ENCODE measurements around the gene CGB3.
"Not testable (repeated sequence)": the region's sequence is repeated elsewhere in the genome, so short reads cannot be mapped to it uniquely, and the experiment has no call there.

Gene CGB3

GRCh38 chr19:49030323-49030722 lies 6.2 kb upstream of the CGB3 start:
- H3K4me3 Mint-ChIP-seq; intact Hi-C loops (cut with micrococcal nuclease); H3K36me3 Mint-ChIP-seq (ENCODE audit: low read depth); H3K4me1 Mint-ChIP-seq (ENCODE audit: low read depth); H3K27ac Mint-ChIP-seq; H3K9me3 Mint-ChIP-seq: not testable (repeated sequence)
- peaks cover 27% of the 10 kb centered on the region for H3K27me3 Mint-ChIP-seq

- H3K4me1 Mint-ChIP-seq (ENCODE audit: low read depth); intact Hi-C loops (cut with micrococcal nuclease); H3K36me3 Mint-ChIP-seq (ENCODE audit: low read depth); H3K9me3 Mint-ChIP-seq; H3K27ac Mint-ChIP-seq; H3K4me3 Mint-ChIP-seq: not testable (repeated sequence)
- peaks cover 27% of the 10 kb centered on the region for H3K27me3 Mint-ChIP-seq
Measured at GRCh38 chr19:49029749-49030148, 5.6 kb upstream of the CGB3 start.

GRCh38 chr19:49028686-49029085 lies 4.6 kb upstream of the CGB3 start:
- H3K4me1 Mint-ChIP-seq (ENCODE audit: low read depth); H3K4me3 Mint-ChIP-seq; H3K9me3 Mint-ChIP-seq; H3K36me3 Mint-ChIP-seq (ENCODE audit: low read depth); H3K27ac Mint-ChIP-seq; intact Hi-C loops (cut with micrococcal nuclease): not testable (repeated sequence)
- H3K27me3 Mint-ChIP-seq, result peaks cover 27% of the 10 kb centered on the region

- intact Hi-C loops (cut with micrococcal nuclease); H3K4me1 Mint-ChIP-seq (ENCODE audit: low read depth); H3K4me3 Mint-ChIP-seq; H3K36me3 Mint-ChIP-seq (ENCODE audit: low read depth); H3K27ac Mint-ChIP-seq; H3K9me3 Mint-ChIP-seq: not testable (repeated sequence)
- peaks cover 24% of the 10 kb centered on the region for H3K27me3 Mint-ChIP-seq
Measured at GRCh38 chr19:49025599-49025998, 1.5 kb upstream of the CGB3 start.

GRCh38 chr19:49025088-49025487 lies 955 bp upstream of the CGB3 start:
- H3K27ac Mint-ChIP-seq; H3K36me3 Mint-ChIP-seq (ENCODE audit: low read depth): not testable (repeated sequence)

GRCh38 chr19:49022116-49022515 lies 2.0 kb downstream of the CGB3 start:
- H3K9me3 Mint-ChIP-seq, result no peaks in the 10 kb centered on the region
- peaks cover 19% of the 10 kb centered on the region for H3K4me1 Mint-ChIP-seq (ENCODE audit: low read depth)
- no peaks in the 10 kb centered on the region for H3K36me3 Mint-ChIP-seq (ENCODE audit: low read depth)
- intact Hi-C loops (cut with micrococcal nuclease), result no loop called here
- no peak overlapping the region for H3K4me3 Mint-ChIP-seq
- no peak overlapping the region for H3K27ac Mint-ChIP-seq
- peaks cover 45% of the 10 kb centered on the region for H3K27me3 Mint-ChIP-seq

More at GRCh38 chr19:49025088-49025487, 955 bp upstream of the CGB3 start:
- H3K4me3 Mint-ChIP-seq; intact Hi-C loops (cut with micrococcal nuclease); H3K9me3 Mint-ChIP-seq; H3K4me1 Mint-ChIP-seq (ENCODE audit: low read depth): not testable (repeated sequence)
- H3K27me3 Mint-ChIP-seq, result peaks cover 25% of the 10 kb centered on the region

GRCh38 chr19:49020931-49021895 lies 2.9 kb downstream of the CGB3 start:
- no peak overlapping the region for H3K27ac Mint-ChIP-seq
- H3K4me3 Mint-ChIP-seq, result no peak overlapping the region
- no peaks in the 10 kb centered on the region for H3K9me3 Mint-ChIP-seq
- H3K27me3 Mint-ChIP-seq, result peaks cover 48% of the 10 kb centered on the region
- peaks cover 19% of the 10 kb centered on the region for H3K4me1 Mint-ChIP-seq (ENCODE audit: low read depth)
- intact Hi-C loops (cut with micrococcal nuclease), result no loop called here
- peaks cover 7% of the 10 kb centered on the region for H3K36me3 Mint-ChIP-seq (ENCODE audit: low read depth)

- Mint-ChIP-seq H3K9me3 (no peaks in the 10 kb centered on the region), H3K4me1 (ENCODE audit: low read depth) (peaks cover 19% of the 10 kb centered on the region), H3K36me3 (ENCODE audit: low read depth) (peaks cover 16% of the 10 kb centered on the region), H3K27me3 (peaks cover 48% of the 10 kb centered on the region), H3K4me3 (no peak overlapping the region), H3K27ac (no peak overlapping the region)
- intact Hi-C loops (cut with micrococcal nuclease), result no loop called here
Measured at GRCh38 chr19:49020342-49020741, 3.8 kb downstream of the CGB3 start.

GRCh38 chr19:49019242-49019932 lies 4.7 kb downstream of the CGB3 start:
- Mint-ChIP-seq H3K36me3 (ENCODE audit: low read depth) (peaks cover 26% of the 10 kb centered on the region), H3K9me3 (no peaks in the 10 kb centered on the region), H3K4me3 (peak overlapping the region; percentile 81), H3K4me1 (ENCODE audit: low read depth) (peaks cover 19% of the 10 kb centered on the region), H3K27me3 (peaks cover 48% of the 10 kb centered on the region), H3K27ac (peak overlapping the region; percentile 35)
- intact Hi-C loops (cut with micrococcal nuclease), result no loop called here

- peaks cover 19% of the 10 kb centered on the region for H3K4me1 Mint-ChIP-seq (ENCODE audit: low read depth)
- H3K9me3 Mint-ChIP-seq; intact Hi-C loops (cut with micrococcal nuclease): not testable (repeated sequence)
- H3K27me3 Mint-ChIP-seq, result peaks cover 48% of the 10 kb centered on the region
- peak overlapping the region; percentile 81 for H3K4me3 Mint-ChIP-seq
- peak overlapping the region; percentile 35 for H3K27ac Mint-ChIP-seq
- H3K36me3 Mint-ChIP-seq (ENCODE audit: low read depth), result peaks cover 33% of the 10 kb centered on the region
Measured at GRCh38 chr19:49018388-49019241, 5.5 kb downstream of the CGB3 start.

GRCh38 chr19:49017666-49018351 lies 6.3 kb downstream of the CGB3 start:
- no peaks in the 10 kb centered on the region for H3K9me3 Mint-ChIP-seq
- intact Hi-C loops (cut with micrococcal nuclease), result no loop called here
- H3K4me3 Mint-ChIP-seq, result peak overlapping the region; percentile 81
- H3K27me3 Mint-ChIP-seq, result peaks cover 48% of the 10 kb centered on the region
- H3K4me1 Mint-ChIP-seq (ENCODE audit: low read depth), result peaks cover 19% of the 10 kb centered on the region
- no peak overlapping the region for H3K27ac Mint-ChIP-seq
- H3K36me3 Mint-ChIP-seq (ENCODE audit: low read depth), result peaks cover 42% of the 10 kb centered on the region

GRCh38 chr19:49017041-49017665 lies 7.0 kb downstream of the CGB3 start, which contains the start of gene LHB:
Gene LHB (minus strand): TSS chr19:49017091. CDS start chr19:49017081, 10 bp downstream.
- H3K4me1 Mint-ChIP-seq (ENCODE audit: low read depth), result peaks cover 19% of the 10 kb centered on the region
- peaks cover 48% of the 10 kb centered on the region for H3K36me3 Mint-ChIP-seq (ENCODE audit: low read depth)
- H3K27me3 Mint-ChIP-seq, result peaks cover 48% of the 10 kb centered on the region
- no peaks in the 10 kb centered on the region for H3K9me3 Mint-ChIP-seq
- H3K27ac Mint-ChIP-seq, result no peak within 1 kb of the TSS
- intact Hi-C loops (cut with micrococcal nuclease), result no loop called here
- peak within 1 kb of the TSS; percentile 81 for H3K4me3 Mint-ChIP-seq

Measured in dendritic cell treated with granulocyte-macrophage colony-stimulating factor and Interleukin-4, amounts not matched to agents 40 ng/mL and 50 ng/mL, for 4 days (primary cell).